GM19238 (cell line): ENCODE data around the gene ENTPD2.

Experiments
- DNase-seq: peaks from one replicate; pipeline ENCODE4 v3.0.0; 2011; ENCODE audit warnings: low spot score; ENCODE audit not compliant: insufficient read length

Gene ENTPD2

GRCh38 chr9:137030006-137030405, 23.9 kb downstream of the ENTPD2 start:
- DNase-seq, result no peak

GRCh38 chr9:137029058-137029936, 24.6 kb downstream of the ENTPD2 start:
- peak; percentile 77 for DNase-seq

DNA sequence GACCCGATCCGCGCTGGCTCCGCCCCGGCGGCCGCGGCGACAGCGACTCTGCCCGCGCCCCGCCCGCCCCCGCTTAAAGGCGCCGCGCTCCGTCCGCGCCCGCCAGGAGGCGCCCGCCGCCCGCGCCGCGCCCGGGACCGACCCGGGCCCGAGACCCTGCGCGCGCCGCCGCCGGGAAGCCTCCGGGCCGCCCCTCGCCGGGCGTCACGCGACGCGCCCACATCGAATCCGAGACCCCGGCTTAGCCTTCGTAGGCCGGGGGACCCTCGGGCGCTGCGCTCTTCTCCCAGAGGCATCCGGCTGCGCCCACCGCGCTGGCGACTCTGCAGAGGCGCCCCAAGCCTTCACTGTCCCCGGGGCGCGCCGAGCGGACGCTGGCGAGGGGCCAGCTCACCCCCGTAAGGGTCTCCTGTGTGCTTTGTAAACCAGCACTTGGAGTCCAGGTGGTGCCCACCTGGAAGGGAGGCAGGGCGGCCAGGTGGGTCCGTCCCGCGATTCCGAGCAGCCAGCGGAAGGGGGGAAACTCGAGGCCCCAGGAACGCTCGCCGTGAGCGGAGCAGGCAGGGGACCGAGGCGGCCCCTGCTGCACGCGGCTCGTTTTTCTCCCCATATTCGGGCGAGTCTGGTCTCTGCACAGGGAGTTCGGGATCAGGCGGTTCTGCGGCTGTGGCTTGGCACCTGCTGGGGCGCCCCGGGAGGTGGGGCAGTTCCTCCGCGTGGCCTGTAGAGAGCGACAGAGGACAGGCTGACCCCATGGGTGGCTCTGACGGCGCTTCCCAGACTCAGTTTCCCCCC, 25.4 kb downstream of the ENTPD2 start:
- peak; percentile 67 for DNase-seq

- DNase-seq, result no peak
Observed at GRCh38 chr9:137027369-137028262, 26.2 kb downstream of the ENTPD2 start, which contains the start of gene ABCA2. TSS of gene ABCA2 (minus strand) at chr9:137028237. CDS start at chr9:137028140, 97 bp downstream.

GRCh38 chr9:137026828-137027227, 27.0 kb downstream of the ENTPD2 start:
- DNase-seq, result no peak

GRCh38 chr9:137026384-137026783, 27.5 kb downstream of the ENTPD2 start:
- no peak for DNase-seq

DNA sequence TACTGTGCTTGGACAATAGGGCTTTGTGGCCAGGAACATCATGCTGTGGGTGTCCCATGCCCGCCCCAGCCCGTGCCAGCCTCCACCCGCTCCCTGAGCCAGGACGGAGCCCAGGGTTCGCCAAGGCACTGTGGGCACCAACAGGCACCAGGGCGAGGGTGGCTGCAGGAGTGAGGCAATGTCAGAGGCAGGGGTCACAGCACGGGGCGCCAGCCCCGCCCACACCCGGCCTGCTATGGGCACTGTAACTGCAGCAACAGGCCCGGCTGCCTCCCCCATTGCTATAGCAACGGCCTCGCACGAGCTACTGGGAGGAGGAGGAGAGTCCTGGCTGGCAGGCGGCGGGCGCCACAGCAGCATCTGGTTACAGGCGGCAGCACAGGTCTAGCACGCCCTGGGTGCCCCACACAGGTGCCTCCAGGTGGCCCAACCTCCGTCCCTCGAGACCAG, 28.3 kb downstream of the ENTPD2 start:
- no peak for DNase-seq

GRCh38 chr9:137023583-137023991, 30.3 kb downstream of the ENTPD2 start:
- DNase-seq, result no peak

DNA sequence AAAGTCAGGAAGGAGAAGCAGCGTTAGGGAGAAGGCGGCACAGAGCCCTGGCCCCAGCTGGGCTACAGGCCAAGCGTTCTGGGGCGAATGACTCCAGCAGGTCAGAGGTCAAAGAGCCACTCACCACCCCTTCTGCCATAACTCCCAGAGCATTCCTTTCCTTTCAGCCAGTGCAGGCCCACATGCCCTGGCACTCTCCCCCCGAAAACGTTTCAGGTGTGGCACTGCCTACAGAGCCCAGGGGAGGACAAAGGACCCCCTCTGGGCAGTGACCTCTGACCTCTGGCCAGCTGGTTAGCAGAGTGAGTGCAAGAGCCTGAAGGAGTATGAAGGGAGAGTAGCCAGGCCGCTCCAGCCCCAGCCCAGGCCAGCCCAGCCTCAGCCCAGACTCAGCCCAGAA, 30.7 kb downstream of the ENTPD2 start:
- no peak for DNase-seq

DNA sequence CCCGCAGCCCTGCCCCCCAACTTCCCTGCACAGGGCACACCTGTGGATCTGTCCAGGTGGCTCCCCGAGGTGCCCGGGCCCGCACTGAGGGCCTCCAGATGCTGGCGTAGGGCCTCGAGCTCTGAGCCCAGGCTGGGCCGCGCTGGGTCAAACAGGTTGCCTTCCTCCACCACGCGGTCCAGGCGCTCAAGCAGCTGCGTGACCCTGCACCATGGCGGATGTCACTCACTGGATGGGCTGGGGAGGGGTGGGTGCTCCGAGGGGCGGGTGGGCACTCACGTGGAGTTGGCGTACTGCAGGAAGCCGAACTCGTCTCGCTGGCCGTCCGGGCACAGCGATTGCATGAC, 31.2 kb downstream of the ENTPD2 start:
- DNase-seq, result no peak

- DNase-seq, result no peak
Observed at GRCh38 chr9:137021979-137022661, 31.7 kb downstream of the ENTPD2 start.

- DNase-seq, result no peak
Observed at GRCh38 chr9:137021568-137021978, 32.3 kb downstream of the ENTPD2 start.

DNA sequence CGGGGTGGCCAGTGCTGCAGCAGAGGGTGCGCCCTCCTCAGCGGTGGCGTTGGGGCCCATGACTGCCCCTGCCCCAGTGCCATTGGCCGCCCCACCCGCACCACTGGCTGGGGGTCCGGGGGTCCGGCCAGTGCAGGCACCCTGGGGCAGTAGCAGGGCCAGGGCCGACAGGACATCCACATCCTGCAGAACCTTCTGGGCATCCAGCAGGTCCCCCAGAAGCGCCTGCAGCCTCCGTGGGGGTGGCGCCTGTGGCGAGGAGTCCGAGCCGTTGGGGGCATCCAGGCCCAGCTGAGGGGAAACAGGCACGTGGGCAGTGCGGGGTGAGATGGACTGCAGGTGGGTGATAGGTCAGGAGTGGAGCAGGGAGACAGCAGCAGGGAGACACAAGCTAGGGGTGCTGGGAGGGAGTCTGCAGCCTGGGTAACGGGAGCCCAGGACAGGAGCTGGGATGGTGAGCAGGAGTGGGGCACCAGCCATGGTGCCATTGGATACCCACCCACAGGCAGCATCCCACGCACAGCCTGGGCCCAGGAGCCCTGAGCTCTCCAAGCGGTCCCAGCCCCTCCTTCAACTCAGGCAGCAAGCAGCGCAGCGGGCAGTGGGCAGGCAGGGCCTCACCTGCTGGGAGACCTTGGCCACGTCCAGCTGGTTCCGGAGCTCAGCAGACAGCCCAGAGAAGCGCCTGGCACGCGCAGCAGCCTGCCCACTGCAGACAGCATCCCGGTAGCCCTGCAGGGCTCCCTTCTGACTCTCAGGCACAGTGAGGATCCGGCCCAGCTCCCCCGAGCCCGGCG, 32.9 kb downstream of the ENTPD2 start:
- no peak for DNase-seq

DNA sequence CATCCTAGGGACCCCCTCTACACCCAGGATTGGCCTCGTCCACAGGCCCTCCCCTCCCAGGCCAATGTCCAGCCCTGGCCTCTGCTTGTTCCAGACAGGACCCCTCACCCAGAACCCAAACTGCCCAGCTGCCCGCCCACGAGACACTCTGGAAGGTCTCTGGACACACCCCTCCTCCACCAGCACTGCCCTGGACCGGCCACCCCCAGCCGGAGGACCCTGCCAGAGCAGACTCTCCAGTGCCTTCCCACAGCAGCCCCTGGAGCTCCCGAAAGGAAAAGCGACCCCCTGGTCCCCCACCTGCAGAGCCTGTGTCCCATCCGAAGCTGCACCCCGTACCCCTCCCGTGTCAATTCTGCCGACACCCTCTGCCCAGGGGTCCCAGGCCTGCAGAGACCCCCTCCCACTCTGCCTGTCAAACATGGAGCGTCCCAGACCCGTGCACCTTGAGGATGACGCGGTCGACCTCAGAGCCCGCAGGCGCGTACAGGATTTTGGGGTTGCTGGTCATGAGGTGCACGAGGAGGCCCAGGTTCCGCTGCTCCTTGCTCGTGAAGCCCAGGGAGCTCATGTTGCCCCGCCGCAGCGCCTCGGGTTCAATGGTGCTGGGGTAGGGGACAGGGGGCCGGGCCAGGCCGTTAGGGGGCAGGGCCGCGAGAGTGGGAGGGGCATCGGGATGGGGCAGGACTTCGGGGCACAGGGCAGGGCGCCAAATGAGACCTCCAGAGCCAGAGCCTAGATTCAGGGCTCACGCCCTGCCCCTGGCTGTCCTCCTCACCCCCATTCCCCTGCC, 33.8 kb downstream of the ENTPD2 start:
- no peak for DNase-seq

DNA sequence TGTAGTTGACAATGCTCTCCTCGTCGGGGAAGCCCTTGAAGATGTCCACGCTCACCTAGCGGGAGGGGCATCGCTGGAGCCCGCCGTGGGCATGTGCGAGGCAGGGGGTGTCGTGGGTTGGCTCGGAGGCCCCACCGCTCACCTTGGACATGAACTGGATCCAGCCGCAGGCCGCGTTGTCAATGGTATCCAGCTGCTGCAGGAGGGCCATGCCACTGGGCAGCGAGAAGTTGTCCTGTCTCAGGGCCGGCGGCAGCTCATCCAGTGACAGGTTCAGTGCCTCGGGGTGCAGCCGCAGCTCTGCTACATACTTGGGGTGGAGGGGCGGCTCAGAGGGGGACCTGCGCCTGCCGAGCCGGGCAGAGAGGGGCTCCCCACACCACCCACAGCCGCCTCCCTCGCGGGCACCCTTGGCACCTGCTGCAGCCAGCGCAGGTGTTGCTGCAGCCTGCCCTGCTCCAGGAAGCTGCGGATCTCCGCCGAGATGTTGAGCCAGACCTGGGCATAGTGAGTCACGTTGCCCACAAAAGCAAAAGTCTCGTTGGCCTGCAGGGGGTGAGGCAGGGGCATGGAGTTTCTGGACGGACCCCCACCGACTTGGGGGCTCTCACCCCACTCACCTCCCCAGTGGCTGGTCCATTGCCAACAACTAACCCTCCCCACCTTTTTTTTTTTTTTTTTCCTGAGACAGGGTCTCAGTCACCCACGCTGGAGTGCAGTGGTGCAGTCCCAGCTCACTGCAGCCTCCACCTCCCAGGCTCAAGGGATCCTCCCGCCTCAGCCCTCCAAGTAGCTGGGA, 34.9 kb downstream of the ENTPD2 start:
- DNase-seq, result no peak

GRCh38 chr9:137017791-137018497, 35.9 kb downstream of the ENTPD2 start:
- DNase-seq, result no peak

- DNase-seq, result no peak
Observed at GRCh38 chr9:137017071-137017470, 36.8 kb downstream of the ENTPD2 start.

GRCh38 chr9:137016436-137016835, 37.4 kb downstream of the ENTPD2 start:
- no peak for DNase-seq
